Amniotic stem cell (primary cell): ENCODE data around the gene USP2.

Source experiments
- DNase-seq: peaks from one replicate; lab custom pipeline; 2025; lab: John Stamatoyannopoulos, UW

Gene USP2

GRCh38 chr11:119320776-119321524, 60.5 kb downstream of the USP2 start:
- DNase-seq, result no peak

GRCh38 chr11:119320240-119320775, 61.2 kb downstream of the USP2 start:
- no peak for DNase-seq

DNA sequence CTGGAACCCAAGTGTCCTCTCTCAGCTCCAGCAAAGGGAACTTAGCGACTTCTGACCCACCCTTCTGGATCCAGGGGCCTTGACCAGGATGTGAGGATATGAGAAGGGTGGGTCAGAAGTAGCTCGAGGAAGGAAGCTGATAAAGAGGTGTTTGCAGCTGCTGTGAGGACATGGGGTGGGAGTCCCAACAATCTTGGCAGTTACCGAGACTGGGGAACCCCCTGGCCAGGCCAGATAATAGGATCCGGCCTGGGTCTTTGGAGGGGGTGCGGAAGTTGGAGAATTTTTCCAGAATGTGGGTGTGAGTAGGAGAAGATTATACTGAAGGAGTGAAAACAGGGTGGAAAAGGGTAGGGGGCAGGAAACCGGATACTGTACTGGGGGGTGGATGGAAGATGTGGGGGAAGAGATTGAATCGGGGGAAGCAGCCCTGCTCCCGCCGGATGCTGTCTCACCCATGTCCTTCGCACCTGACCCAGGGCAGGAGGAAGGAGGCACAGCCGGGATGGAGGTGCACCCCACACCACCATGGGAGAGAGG, 61.7 kb downstream of the USP2 start:
- DNase-seq, result no peak

DNA sequence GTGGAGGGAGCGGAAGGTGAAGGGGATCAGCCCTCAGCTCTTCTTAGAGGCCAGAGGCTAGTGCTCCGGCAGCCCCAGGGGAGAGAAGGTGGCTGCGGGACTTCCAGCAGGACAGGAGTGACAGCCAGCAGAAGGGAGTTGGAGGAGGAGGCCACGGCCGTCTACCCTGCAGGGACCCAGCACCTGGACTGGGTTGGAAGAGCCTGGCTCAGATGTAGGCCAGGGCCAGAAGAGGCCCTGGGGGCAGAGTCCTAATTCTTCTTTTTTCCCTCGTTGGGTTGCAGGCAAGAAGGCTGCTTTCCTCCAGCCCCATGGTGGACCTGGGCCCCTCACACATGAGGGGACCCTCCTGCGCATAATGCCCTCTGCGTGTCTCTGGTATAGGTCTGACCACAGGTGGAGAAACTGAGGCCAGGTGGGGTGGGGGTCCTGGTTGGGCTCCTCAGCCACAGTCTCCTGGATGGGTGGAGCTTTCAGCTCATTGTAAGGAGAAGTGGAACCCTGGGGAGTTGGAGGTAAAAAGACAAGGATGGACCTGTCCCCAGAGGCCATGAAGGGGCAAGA, 62.3 kb downstream of the USP2 start:
- no peak for DNase-seq

GRCh38 chr11:119318240-119319135, 63.0 kb downstream of the USP2 start:
- DNase-seq, result no peak

DNA sequence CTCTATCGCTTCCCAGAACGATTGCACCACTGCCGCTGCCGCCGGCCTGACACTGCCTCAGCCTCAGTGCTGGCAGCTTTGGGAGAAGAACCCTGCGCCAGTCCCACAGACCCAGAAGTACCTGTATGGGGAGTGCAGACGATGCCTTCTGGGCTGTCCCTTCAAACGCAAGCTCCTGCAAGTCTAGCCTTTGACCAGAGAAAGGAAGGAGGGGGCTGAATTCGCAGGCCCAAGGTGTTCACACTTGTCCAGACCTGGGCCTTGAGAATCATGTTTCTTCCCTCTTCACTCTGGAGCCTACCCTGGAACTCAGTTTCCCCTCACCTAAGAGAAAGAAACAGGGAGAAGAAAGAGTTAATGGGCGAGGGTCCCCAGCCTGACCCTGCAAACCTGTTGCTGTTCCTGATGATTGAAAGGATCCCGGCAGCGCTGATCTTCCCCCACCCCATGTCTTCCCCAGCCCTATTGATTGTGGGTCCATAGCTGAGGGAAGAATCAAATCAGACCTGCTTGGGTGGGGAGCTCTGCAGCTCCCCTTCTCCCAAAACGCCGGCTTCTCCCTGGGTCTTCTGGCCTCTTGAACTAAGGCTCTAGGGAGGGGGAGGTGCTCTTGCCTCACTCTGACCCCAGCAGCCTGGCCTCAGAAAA, 63.8 kb downstream of the USP2 start:
- DNase-seq, result no peak

- no peak for DNase-seq
These were observed 64.5 kb downstream of the USP2 start, which contains the start of gene MCAM for GRCh38 chr11:119316729-119317591. MCAM (minus strand) TSS chr11:119317130; CDS start chr11:119317101, 29 bp downstream.

DNA sequence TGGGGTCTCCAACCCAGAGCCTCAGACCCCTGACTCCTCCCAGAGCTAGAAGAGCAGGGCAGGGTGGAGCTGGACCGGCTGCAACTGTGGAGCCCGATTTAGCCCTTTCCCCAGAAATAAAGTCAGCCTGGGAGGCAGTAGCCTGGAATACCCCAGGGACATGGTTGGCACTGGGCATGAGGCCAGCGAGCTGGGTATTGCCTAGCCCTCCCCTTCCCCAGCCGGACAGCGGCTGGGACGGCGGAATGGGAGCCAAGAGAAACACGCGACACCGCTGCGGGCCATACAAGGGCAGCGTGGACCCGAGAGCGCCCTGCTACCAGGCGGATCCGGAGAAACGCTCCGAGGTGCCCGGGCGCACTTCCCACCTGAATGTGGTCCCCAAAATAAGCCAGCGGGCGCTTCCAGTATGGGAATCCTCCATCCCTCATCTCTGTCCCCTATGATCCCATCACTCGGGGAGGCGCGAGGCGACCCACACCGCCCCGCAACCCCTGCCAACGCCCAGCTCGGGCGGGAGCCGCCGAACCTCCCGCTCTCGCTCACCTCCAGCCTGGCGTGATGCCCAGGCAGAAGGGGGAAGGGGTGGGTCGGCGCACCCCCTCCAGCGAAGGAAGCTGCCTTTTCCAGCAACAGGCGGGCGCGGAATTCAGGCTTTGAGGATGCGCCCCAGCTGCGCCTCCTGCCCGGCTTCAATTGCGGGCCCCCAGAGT, 65.3 kb downstream of the USP2 start:
- no peak for DNase-seq

DNA sequence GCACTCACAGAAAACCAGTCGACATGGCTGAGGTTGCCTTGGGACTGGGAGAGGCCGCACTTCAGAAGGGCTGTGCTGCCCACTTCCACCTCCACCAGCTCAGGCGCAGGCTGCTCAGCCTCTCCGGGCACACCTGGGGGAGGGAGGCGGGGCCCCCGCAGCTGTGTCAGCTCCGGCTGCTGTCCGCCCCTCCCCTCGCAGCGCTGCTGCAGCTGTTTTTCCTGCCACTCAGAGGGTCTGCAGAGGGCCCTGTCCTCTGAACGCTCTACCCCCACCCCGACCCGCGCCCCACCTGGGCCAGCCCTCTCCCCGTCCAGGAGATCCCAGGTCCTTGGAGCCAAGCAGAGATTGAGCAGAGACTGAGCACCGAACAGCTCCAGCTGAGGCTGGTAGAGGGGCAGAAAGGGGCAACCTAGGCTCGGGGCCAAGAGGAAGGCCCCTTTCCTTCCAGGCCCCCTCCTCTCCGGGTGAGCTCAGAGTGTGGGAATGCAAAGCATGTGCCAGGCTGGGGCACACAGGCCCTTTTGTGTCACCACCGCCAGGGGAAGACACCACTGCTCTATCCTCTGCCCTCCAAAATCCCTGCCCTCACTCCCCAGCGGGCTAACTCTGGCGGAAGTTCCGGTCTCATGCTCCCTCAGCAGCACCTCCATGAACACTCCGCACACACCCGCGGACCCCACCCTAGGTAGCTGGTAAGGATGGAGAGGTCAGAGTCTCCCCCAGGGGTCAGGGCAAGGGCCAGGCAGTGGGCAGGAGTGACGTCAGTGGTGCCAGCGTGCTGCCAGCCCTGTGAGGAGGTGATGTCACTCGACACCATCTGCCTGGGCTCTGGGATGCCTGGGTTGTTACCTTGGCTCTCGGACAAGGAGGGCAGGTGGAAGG, 66.1 kb downstream of the USP2 start:
- DNase-seq, result no peak

DNA sequence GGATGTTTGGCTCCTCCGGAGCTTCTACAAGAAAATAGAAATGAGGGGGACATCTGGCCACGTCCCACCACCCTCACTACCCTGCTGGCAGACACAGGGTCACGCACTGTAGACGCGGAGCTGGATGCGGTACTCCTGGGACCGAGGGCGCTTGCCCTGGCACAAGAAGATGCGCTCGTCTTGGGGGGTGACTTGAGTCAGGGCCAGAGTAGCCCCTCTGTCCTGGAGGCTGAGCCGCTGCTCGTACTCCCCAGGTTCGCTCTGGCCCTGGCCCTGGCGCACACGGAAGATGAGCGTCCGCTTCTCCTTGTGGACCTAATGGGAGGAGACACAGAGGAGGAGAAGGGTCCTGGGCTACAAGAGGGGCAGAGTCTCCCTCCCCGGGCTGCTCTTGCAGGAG, 66.8 kb downstream of the USP2 start:
- DNase-seq, result no peak

GRCh38 chr11:119310682-119311052, 70.8 kb downstream of the USP2 start:
- DNase-seq, result no peak

GRCh38 chr11:119309953-119310681, 71.4 kb downstream of the USP2 start:
- no peak for DNase-seq

- no peak for DNase-seq
These were observed 72.1 kb downstream of the USP2 start for GRCh38 chr11:119309411-119309810.

- DNase-seq, result no peak
These were observed 73.5 kb downstream of the USP2 start for GRCh38 chr11:119307974-119308373.

DNA sequence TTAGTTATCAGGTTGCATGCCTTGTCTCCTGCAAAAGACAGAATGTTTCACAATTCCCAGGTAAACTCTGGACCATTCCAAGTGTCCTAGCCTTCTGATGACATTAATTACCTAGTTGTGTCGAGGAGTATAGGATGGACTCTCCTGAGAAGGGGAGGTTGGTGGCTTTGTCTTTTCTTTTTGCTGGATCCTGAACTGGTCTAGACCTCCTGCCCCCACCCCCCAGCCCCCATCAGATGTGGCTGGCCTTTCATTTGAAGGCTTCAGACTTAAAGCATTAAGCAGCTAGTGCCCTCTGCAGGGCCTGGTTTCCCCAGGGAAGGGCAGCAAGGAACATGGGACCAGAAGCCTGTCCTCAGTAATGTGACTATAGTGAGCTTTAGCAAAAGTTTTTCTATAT, 74.3 kb downstream of the USP2 start:
- no peak for DNase-seq

GRCh38 chr11:119306373-119306890, 75.1 kb downstream of the USP2 start:
- DNase-seq, result no peak

- DNase-seq, result no peak
These were observed 75.7 kb downstream of the USP2 start for GRCh38 chr11:119305556-119306372.
